ENCODE measurements around the gene USP20. TPM values are rescaled to one million over a fixed set of nuclear protein-coding genes. Genes with fewer than 3 reads are reported as not detected.

The USP20 gene
- total and polyA plus RNA-seq, 11 donors = 9.4 to 19.7 (median 12.9) TPM

GRCh38 chr9:129848712-129849441, 13.6 kb downstream of the USP20 start:
- no peak for DNase-seq
- H3K9me3 ChIP-seq = no peaks in the 10 kb centered on the region
- peaks cover 0 to 45% (median 39%) of the 10 kb centered on the region in 9 donors for H3K36me3 ChIP-seq
- intact Hi-C loops (cut with DNase I) = no loop called here
- no peak overlapping the region for H3K4me3 ChIP-seq
- H3K27me3 ChIP-seq = no peaks in the 10 kb centered on the region
- no peak for TF ChIP-seq POLR2A (IDR thresholded peaks at IDR 0.05)
- TF ChIP-seq CTCF (IDR thresholded peaks at IDR 0.05) = no peak
- WGBS, 4 donors = 63 to 92% (median 79%) methylated on average over 3 to 4 of the region's 4 CpGs
- peak in 1 of 4 donors; percentile 18 for ATAC-seq
- no peak overlapping the region for H3K27ac ChIP-seq
- H3K4me1 ChIP-seq = peaks cover 0 to 6% (median 0%) of the 10 kb centered on the region in 12 donors

- ATAC-seq = no peak
- Histone ChIP-seq H3K4me3 (no peak overlapping the region), H3K36me3 (peaks cover 0 to 53% (median 49%) of the 10 kb centered on the region in 9 donors), H3K4me1 (peaks cover 0 to 6% (median 0%) of the 10 kb centered on the region in 12 donors), H3K27me3 (no peaks in the 10 kb centered on the region), H3K27ac (peak overlapping the region in 1 of 12 donors; percentile 55), H3K9me3 (no peaks in the 10 kb centered on the region)
- no peak for TF ChIP-seq CTCF (IDR thresholded peaks at IDR 0.05)
- no peak for TF ChIP-seq POLR2A (IDR thresholded peaks at IDR 0.05)
- WGBS, 4 donors = 74 to 77% (median 76%) methylated on average over 6 of the region's 6 CpGs
- intact Hi-C loops (cut with DNase I) = no loop called here
- DNase-seq = no peak
Measured at GRCh38 chr9:129849901-129850300, 14.6 kb downstream of the USP20 start.

- ATAC-seq = no peak
- 90 to 92% (median 92%) methylated on average over 6 of the region's 6 CpGs for WGBS, 4 donors
- no peak for DNase-seq
- Histone ChIP-seq H3K36me3 (peaks cover 0 to 62% (median 56%) of the 10 kb centered on the region in 9 donors), H3K27ac (peak overlapping the region in 1 of 12 donors; percentile 55), H3K4me1 (no peaks in the 10 kb centered on the region), H3K4me3 (no peak overlapping the region), H3K27me3 (no peaks in the 10 kb centered on the region), H3K9me3 (no peaks in the 10 kb centered on the region)
- intact Hi-C loops (cut with DNase I) = no loop called here
- TF ChIP-seq CTCF (IDR thresholded peaks at IDR 0.05) (no peak), POLR2A (IDR thresholded peaks at IDR 0.05) (no peak)
Measured at GRCh38 chr9:129850821-129851550, 15.7 kb downstream of the USP20 start.

GRCh38 chr9:129851821-129852220, 16.6 kb downstream of the USP20 start:
- TF ChIP-seq POLR2A (IDR thresholded peaks at IDR 0.05) (no peak), CTCF (IDR thresholded peaks at IDR 0.05) (no peak)
- DNase-seq (no peak), ATAC-seq (no peak)
- no peaks in the 10 kb centered on the region for H3K27me3 ChIP-seq
- H3K27ac ChIP-seq = no peak overlapping the region
- intact Hi-C loops (cut with DNase I) = no loop called here
- no peak overlapping the region for H3K4me3 ChIP-seq
- peaks cover 0 to 69% (median 65%) of the 10 kb centered on the region in 9 donors for H3K36me3 ChIP-seq
- WGBS, 4 donors = 69 to 90% (median 84%) methylated on average over 5 of the region's 5 CpGs
- H3K9me3 ChIP-seq = no peaks in the 10 kb centered on the region
- no peaks in the 10 kb centered on the region for H3K4me1 ChIP-seq

Data from heart left ventricle (tissue), 16 donors.